Liver (tissue), 3 donors: Measurements from ENCODE around the gene PHF2.

Experiments
- EGR1 ChIP-seq, 2 donors: IDR thresholded peaks; 2 replicates each; pipeline ENCODE4 v1.6.1; 2016 to 2018; ENCODE audit warnings: antibody characterized with exemption in 2 of 2, low read depth in 2 of 2
- HNF4A ChIP-seq, 2 donors: conservative IDR thresholded peaks; 2 replicates each; pipeline ENCODE4 v1.6.1; 2016; ENCODE audit warnings: antibody characterized with exemption in 2 of 2, mild to moderate bottlenecking in 2 of 2
- HNF4G ChIP-seq: IDR thresholded peaks from 2 replicates; pipeline ENCODE4 v1.6.1; 2016; ENCODE audit warnings: antibody characterized with exemption
- JUND ChIP-seq, 2 donors: IDR thresholded peaks; 2 replicates each; pipeline ENCODE4 v1.6.1; 2016; ENCODE audit warnings: antibody characterized with exemption in 2 of 2
- RAD21 ChIP-seq, 2 donors: IDR thresholded peaks; 2 replicates each; pipeline ENCODE4 v1.6.1; 2016; ENCODE audit warnings: antibody characterized with exemption in 2 of 2, mild to moderate bottlenecking in 2 of 2
- YY1 ChIP-seq: IDR thresholded peaks from 2 replicates; pipeline ENCODE4 v1.6.1; 2016; ENCODE audit warnings: antibody characterized with exemption, mild to moderate bottlenecking
- TF ChIP-seq, protein P1 (sequence below): IDR thresholded peaks from 2 replicates; pipeline ENCODE4 v1.6.1; 2016; ENCODE audit warnings: antibody characterized with exemption, mild to moderate bottlenecking
- TF ChIP-seq, protein P2 (sequence below): fragments of 150-350 bp; IDR thresholded peaks from 2 replicates; pipeline ENCODE4 v1.5.1; 2017; ENCODE audit warnings: improper control_type of control experiment, low read depth, low read length; ENCODE audit not compliant: missing input control
- TF ChIP-seq, protein P3 (sequence below): IDR thresholded peaks from 2 replicates; pipeline ENCODE4 v1.6.1; 2016; ENCODE audit warnings: antibody characterized with exemption
- TF ChIP-seq, protein P4 (sequence below): IDR thresholded peaks from 2 replicates; pipeline ENCODE4 v1.6.1; 2016; ENCODE audit warnings: antibody characterized with exemption
- donor health status: healthy.
- donor health status: healthy.

DNA sequence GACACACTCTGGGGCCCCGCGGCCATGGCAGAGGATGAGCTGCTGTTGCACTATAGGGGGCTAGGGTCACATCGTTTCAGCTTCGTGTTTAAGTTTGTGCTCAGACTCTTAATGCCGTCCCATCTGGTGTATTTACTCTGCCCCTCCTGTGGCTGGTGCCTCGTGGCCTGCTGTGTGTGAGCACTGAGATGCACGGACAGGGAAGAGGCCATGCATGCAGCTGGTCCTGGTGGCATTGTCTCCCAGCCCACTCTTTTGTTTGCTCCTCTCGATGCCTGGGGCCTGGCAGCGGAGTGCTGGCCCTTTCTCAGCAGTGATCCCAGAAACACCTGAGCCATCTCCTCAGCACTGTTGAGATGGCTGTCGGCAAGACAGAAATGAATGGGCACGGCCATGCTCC lies 30.0 kb upstream of the PHF2 start:
- TF ChIP-seq RAD21 (IDR thresholded peaks at IDR 0.05): no peak
- no peak for TF ChIP-seq JUND (IDR thresholded peaks at IDR 0.05)
- no peak for TF ChIP-seq HNF4A (conservative IDR thresholded peaks at IDR 0.05)
- TF ChIP-seq, protein P1, sequence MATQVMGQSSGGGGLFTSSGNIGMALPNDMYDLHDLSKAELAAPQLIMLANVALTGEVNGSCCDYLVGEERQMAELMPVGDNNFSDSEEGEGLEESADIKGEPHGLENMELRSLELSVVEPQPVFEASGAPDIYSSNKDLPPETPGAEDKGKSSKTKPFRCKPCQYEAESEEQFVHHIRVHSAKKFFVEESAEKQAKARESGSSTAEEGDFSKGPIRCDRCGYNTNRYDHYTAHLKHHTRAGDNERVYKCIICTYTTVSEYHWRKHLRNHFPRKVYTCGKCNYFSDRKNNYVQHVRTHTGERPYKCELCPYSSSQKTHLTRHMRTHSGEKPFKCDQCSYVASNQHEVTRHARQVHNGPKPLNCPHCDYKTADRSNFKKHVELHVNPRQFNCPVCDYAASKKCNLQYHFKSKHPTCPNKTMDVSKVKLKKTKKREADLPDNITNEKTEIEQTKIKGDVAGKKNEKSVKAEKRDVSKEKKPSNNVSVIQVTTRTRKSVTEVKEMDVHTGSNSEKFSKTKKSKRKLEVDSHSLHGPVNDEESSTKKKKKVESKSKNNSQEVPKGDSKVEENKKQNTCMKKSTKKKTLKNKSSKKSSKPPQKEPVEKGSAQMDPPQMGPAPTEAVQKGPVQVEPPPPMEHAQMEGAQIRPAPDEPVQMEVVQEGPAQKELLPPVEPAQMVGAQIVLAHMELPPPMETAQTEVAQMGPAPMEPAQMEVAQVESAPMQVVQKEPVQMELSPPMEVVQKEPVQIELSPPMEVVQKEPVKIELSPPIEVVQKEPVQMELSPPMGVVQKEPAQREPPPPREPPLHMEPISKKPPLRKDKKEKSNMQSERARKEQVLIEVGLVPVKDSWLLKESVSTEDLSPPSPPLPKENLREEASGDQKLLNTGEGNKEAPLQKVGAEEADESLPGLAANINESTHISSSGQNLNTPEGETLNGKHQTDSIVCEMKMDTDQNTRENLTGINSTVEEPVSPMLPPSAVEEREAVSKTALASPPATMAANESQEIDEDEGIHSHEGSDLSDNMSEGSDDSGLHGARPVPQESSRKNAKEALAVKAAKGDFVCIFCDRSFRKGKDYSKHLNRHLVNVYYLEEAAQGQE: no peak
- TF ChIP-seq, protein P2, sequence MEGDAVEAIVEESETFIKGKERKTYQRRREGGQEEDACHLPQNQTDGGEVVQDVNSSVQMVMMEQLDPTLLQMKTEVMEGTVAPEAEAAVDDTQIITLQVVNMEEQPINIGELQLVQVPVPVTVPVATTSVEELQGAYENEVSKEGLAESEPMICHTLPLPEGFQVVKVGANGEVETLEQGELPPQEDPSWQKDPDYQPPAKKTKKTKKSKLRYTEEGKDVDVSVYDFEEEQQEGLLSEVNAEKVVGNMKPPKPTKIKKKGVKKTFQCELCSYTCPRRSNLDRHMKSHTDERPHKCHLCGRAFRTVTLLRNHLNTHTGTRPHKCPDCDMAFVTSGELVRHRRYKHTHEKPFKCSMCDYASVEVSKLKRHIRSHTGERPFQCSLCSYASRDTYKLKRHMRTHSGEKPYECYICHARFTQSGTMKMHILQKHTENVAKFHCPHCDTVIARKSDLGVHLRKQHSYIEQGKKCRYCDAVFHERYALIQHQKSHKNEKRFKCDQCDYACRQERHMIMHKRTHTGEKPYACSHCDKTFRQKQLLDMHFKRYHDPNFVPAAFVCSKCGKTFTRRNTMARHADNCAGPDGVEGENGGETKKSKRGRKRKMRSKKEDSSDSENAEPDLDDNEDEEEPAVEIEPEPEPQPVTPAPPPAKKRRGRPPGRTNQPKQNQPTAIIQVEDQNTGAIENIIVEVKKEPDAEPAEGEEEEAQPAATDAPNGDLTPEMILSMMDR: no peak
- TF ChIP-seq HNF4G: no peak
- TF ChIP-seq, protein P3, sequence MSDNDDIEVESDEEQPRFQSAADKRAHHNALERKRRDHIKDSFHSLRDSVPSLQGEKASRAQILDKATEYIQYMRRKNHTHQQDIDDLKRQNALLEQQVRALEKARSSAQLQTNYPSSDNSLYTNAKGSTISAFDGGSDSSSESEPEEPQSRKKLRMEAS: no peak
- no peak for TF ChIP-seq YY1
- no peak for TF ChIP-seq EGR1 (IDR thresholded peaks at IDR 0.05; ENCODE audit: low read depth in 2 of 2)
- TF ChIP-seq, protein P4, sequence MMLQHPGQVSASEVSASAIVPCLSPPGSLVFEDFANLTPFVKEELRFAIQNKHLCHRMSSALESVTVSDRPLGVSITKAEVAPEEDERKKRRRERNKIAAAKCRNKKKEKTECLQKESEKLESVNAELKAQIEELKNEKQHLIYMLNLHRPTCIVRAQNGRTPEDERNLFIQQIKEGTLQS: no peak
